H1 (cell line): ENCODE measurements around the gene TLR5. TPM values are rescaled to one million over a fixed set of nuclear protein-coding genes. Genes with fewer than 3 reads are reported as not detected.

ENCODE experiments used
- CTCF ChIA-PET: fragments of 300-600 bp; sonication (Branson Sonifier 250); formaldehyde crosslinking; loops from one replicate; lab custom pipeline; 2021; ENCODE audit not compliant: partially characterized antibody; lab: Charles Lee
- POLR2A ChIA-PET: fragments of 300-600 bp; sonication (Branson Sonifier 250); formaldehyde crosslinking; loops from one replicate; lab custom pipeline; 2021; ENCODE audit warnings: inconsistent platforms; ENCODE audit not compliant: partially characterized antibody; lab: Charles Lee
- DNase-seq, 2 experiments: peaks; one replicate each; pipeline versions ENCODE4 v3.0.0 to v3.0.0-alpha.2; 2010 to 2022; ENCODE audit warnings: low spot score in 2 of 2, low read depth in 1 of 2, mixed read lengths in 1 of 2
- FAIRE-seq: peaks from 2 replicates; lab custom pipeline; 2011; peaks lifted over from hg19 to GRCh38; lab: Jason Lieb, UNC
- H2AFZ ChIP-seq: 2 replicates; pipeline ENCODE4 v1.8.1; 2012; ENCODE audit warnings: low read length, inconsistent platforms
- H2AK5ac ChIP-seq: 2 replicates; pipeline ENCODE4 v1.6.1; 2013; ENCODE audit warnings: low read depth, low read length
- H2BK120ac ChIP-seq: replicated peaks from 2 replicates; pipeline ENCODE3; 2013; ENCODE audit warnings: low read depth, low read length, inconsistent platforms
- H2BK12ac ChIP-seq: 2 replicates; pipeline ENCODE4 v1.6.1; 2013; ENCODE audit warnings: low read depth, low read length
- H2BK15ac ChIP-seq: 2 replicates; pipeline ENCODE4 v1.6.1; 2013; ENCODE audit warnings: low read length
- H2BK20ac ChIP-seq: 2 replicates; pipeline ENCODE4 v1.6.1; 2013; ENCODE audit warnings: low read length
- H2BK5ac ChIP-seq: 2 replicates; pipeline ENCODE4 v1.6.1; 2013; ENCODE audit warnings: low read depth, low read length
- H3K14ac ChIP-seq: 2 replicates; pipeline ENCODE4 v1.6.1; 2013; ENCODE audit warnings: inconsistent platforms; ENCODE audit not compliant: insufficient read length
- H3K18ac ChIP-seq: 2 replicates; pipeline ENCODE4 v1.6.1; 2013; ENCODE audit warnings: low read length; ENCODE audit errors: extremely low read depth
- H3K23ac ChIP-seq: 2 replicates; pipeline ENCODE4 v1.6.1; 2013; ENCODE audit warnings: inconsistent platforms; ENCODE audit not compliant: insufficient read length
- H3K23me2 ChIP-seq: 2 replicates; pipeline ENCODE4 v1.6.1; 2013; ENCODE audit warnings: low read depth, low read length
- H3K27ac ChIP-seq: 2 replicates; pipeline ENCODE4 v1.6.1; 2011; ENCODE audit warnings: low read depth, low read length, inconsistent platforms
- H3K27me3 ChIP-seq, 4 experiments: replicated peaks in 1 of 4; 1 replicate in 1 of 4; 2 replicates in 3 of 4; pipeline versions ENCODE4 v1.6.1 to v1.8.1; 2011 to 2013; ENCODE audit warnings: low read length in 3 of 4, mild to moderate bottlenecking in 3 of 4, inconsistent platforms in 2 of 4, mixed read lengths in 2 of 4, moderate library complexity in 1 of 4; ENCODE audit not compliant: control insufficient read depth in 3 of 4, insufficient read depth in 3 of 4; ENCODE audit errors: extremely low read depth in 1 of 4
- H3K36me3 ChIP-seq, 4 experiments: 2 replicates each; pipeline versions ENCODE4 v1.6.1 to v1.8.1; 2011 to 2013; ENCODE audit warnings: mild to moderate bottlenecking in 4 of 4, low read length in 3 of 4, moderate library complexity in 2 of 4, control low read depth in 1 of 4, inconsistent platforms in 1 of 4; ENCODE audit not compliant: insufficient read depth in 4 of 4, control insufficient read depth in 2 of 4
- H3K4ac ChIP-seq: replicated peaks from 2 replicates; pipeline ENCODE3; 2013; ENCODE audit warnings: low read length, low read depth, mixed read lengths, inconsistent platforms; ENCODE audit not compliant: insufficient read length
- H3K4me1 ChIP-seq, 4 experiments: replicated peaks in 1 of 4; 1 replicate in 1 of 4; 2 replicates in 3 of 4; pipeline versions ENCODE4 v1.6.1 to v1.8.1; 2011 to 2013; ENCODE audit warnings: low read length in 3 of 4, inconsistent platforms in 2 of 4, mixed read lengths in 1 of 4; ENCODE audit not compliant: insufficient read depth in 4 of 4, control insufficient read depth in 3 of 4
- H3K4me2 ChIP-seq, 2 experiments: 2 replicates each; pipeline versions ENCODE4 v1.6.1 to v1.8.1; 2011 to 2013; ENCODE audit warnings: low read depth in 2 of 2, low read length in 2 of 2, control low read depth in 1 of 2, inconsistent platforms in 1 of 2, mild to moderate bottlenecking in 1 of 2; ENCODE audit not compliant: insufficient read depth in 1 of 2
- H3K4me3 ChIP-seq, 4 experiments: fragments of 200-600, 300-600 bp in 1 of 4; sonication (generic), shearing (Covaris generic), sonication (Bioruptor Twin) in 1 of 4; 2 replicates each; pipeline versions ENCODE4 v1.5.1 to v1.8.1; 2011 to 2016; ENCODE audit warnings: low read length in 4 of 4, low read depth in 3 of 4, control low read depth in 2 of 4, inconsistent platforms in 2 of 4, mild to moderate bottlenecking in 2 of 4, mixed read lengths in 1 of 4, moderate library complexity in 1 of 4; ENCODE audit not compliant: insufficient read depth in 2 of 4; ENCODE audit errors: extremely low read depth in 1 of 4
- H3K56ac ChIP-seq: replicated peaks from 2 replicates; pipeline ENCODE3; 2013; ENCODE audit warnings: low read depth, mild to moderate bottlenecking, mixed read lengths, low read length, inconsistent platforms; ENCODE audit not compliant: insufficient read length
- H3K79me1 ChIP-seq: 2 replicates; pipeline ENCODE4 v1.6.1; 2013; ENCODE audit warnings: low read depth, low read length, control low read depth
- H3K79me2 ChIP-seq, 2 experiments: 2 replicates each; pipeline versions ENCODE4 v1.6.1 to v1.8.1; 2012 to 2013; ENCODE audit warnings: low read length in 2 of 2, mild to moderate bottlenecking in 2 of 2, inconsistent platforms in 1 of 2; ENCODE audit not compliant: insufficient read depth in 2 of 2, control insufficient read depth in 1 of 2
- H3K9ac ChIP-seq, 4 experiments: replicated peaks in 1 of 4; 1 replicate in 1 of 4; 2 replicates in 3 of 4; pipeline versions ENCODE4 v1.6.1 to v1.8.1; 2011 to 2013; ENCODE audit warnings: low read depth in 3 of 4, low read length in 3 of 4, control low read depth in 2 of 4, mild to moderate bottlenecking in 2 of 4, moderate library complexity in 2 of 4, inconsistent platforms in 1 of 4; ENCODE audit errors: extremely low read depth in 1 of 4
- H3K9me3 ChIP-seq, 2 experiments: 2 replicates each; pipeline versions ENCODE4 v1.6.1 to v1.8.1; 2012 to 2013; ENCODE audit warnings: mild to moderate bottlenecking in 2 of 2, moderate library complexity in 2 of 2, control low read depth in 1 of 2, inconsistent platforms in 1 of 2, low read depth in 1 of 2, low read length in 1 of 2, mixed read lengths in 1 of 2; ENCODE audit not compliant: insufficient read depth in 2 of 2
- H4K20me1 ChIP-seq, 2 experiments: replicated peaks in 1 of 2; 2 replicates each; pipeline versions ENCODE3 to v1.8.1; 2011 to 2013; ENCODE audit warnings: inconsistent platforms in 2 of 2, low read length in 2 of 2, mild to moderate bottlenecking in 1 of 2; ENCODE audit not compliant: insufficient read depth in 2 of 2, control insufficient read depth in 1 of 2
- H4K5ac ChIP-seq: 2 replicates; pipeline ENCODE4 v1.6.1; 2013; ENCODE audit warnings: low read length, low read depth, mixed read lengths, inconsistent platforms; ENCODE audit not compliant: insufficient read length
- H4K8ac ChIP-seq: 2 replicates; pipeline ENCODE4 v1.8.0; 2013; ENCODE audit warnings: mild to moderate bottlenecking, moderate library complexity, low read length, inconsistent platforms; ENCODE audit not compliant: insufficient read depth; ENCODE audit errors: extremely low read depth
- H4K91ac ChIP-seq: replicated peaks from 2 replicates; pipeline ENCODE3; 2013; ENCODE audit warnings: low read length, mixed read lengths, inconsistent platforms; ENCODE audit not compliant: insufficient read length
- EP300 ChIP-seq, 2 experiments: IDR thresholded peaks; 1 replicate in 1 of 2; 2 replicates in 1 of 2; pipeline ENCODE4 v1.6.1; 2011 to 2012; ENCODE audit warnings: low read depth in 2 of 2, low read length in 2 of 2, mild to moderate bottlenecking in 2 of 2, borderline replicate concordance in 1 of 2, inconsistent platforms in 1 of 2, moderate library complexity in 1 of 2
- FOSL1 ChIP-seq: IDR thresholded peaks from 2 replicates; pipeline ENCODE4 v1.6.1; 2011; ENCODE audit warnings: mild to moderate bottlenecking, low read depth, low read length, moderate library complexity; ENCODE audit not compliant: insufficient read depth
- KDM4A ChIP-seq: IDR thresholded peaks from one replicate; pipeline ENCODE4 v1.7.1; 2012; ENCODE audit warnings: low read depth, mild to moderate bottlenecking, moderate library complexity, low read length, inconsistent platforms; ENCODE audit not compliant: severe bottlenecking
- MAFK ChIP-seq: IDR thresholded peaks from 2 replicates; pipeline ENCODE4 v1.6.1; 2012; ENCODE audit warnings: low read depth, mild to moderate bottlenecking, improper control_type of control experiment, low read length
- RXRA ChIP-seq: IDR thresholded peaks from 2 replicates; pipeline ENCODE4 v1.6.1; 2011; ENCODE audit warnings: low read depth, mild to moderate bottlenecking, low read length, moderate library complexity; ENCODE audit not compliant: insufficient read depth
- SAP30 ChIP-seq: fragments of 300-600 bp; sonication (generic); IDR thresholded peaks from 2 replicates; pipeline ENCODE4 v1.7.1; 2012; ENCODE audit warnings: low read length, moderate library complexity, mild to moderate bottlenecking, inconsistent platforms; ENCODE audit not compliant: insufficient read depth, insufficient replicate concordance
- SIRT6 ChIP-seq: IDR thresholded peaks from one replicate; pipeline ENCODE4 v1.7.1; 2012; ENCODE audit warnings: low read length, inconsistent platforms
- SP4 ChIP-seq: IDR thresholded peaks from 2 replicates; pipeline ENCODE4 v1.6.1; 2012; ENCODE audit warnings: low read length, inconsistent platforms
- YY1 ChIP-seq: IDR thresholded peaks from 2 replicates; pipeline ENCODE4 v1.6.1; 2011; ENCODE audit warnings: low read depth, mild to moderate bottlenecking, low read length
- WGBS, 2 experiments: shearing (Covaris generic) in 1 of 2; methylation state at CpG; one replicate each; pipeline versions ENCODE4 v1.1.6 to v1.1.7; 2013 to 2015; ENCODE audit warnings: low lambda C conversion rate in 2 of 2, mixed read lengths in 2 of 2, inconsistent platforms in 1 of 2, low coverage in 1 of 2, missing lambda C conversion rate in 1 of 2; ENCODE audit not compliant: insufficient replicate concordance in 2 of 2, insufficient coverage in 1 of 2, insufficient read length in 1 of 2; ENCODE audit errors: extremely low coverage in 1 of 2, missing lambda C conversion rate in 1 of 2; 5-methylcytosine and 5-hydroxymethylcytosine counted together
- polyA plus RNA-seq, 7 experiments: library from polyadenylated mRNA; depleted of rRNA in 3 of 7; stranded (reverse) in 5 of 7; unstranded in 2 of 7; fragments of >200 nt in 5 of 7; fragments of 200-250 nt in 2 of 7; gene quantifications; 1 replicate in 5 of 7; 2 replicates in 1 of 7; 4 replicates in 1 of 7; pipeline versions ENCODE4 v1.2.1 to v1.2.3, GENCODE V29; 2011 to 2013; ENCODE audit warnings: missing spikeins in 2 of 7, mixed read lengths in 2 of 7
- total RNA-seq: library from RNA; stranded (reverse); fragmentation: NEBNext Ultra II Directional; extraction: Animal tissue kit (Norgen Biotek cat#: 25700); gene quantifications from 2 replicates; pipeline ENCODE4 v1.2.1, GENCODE V29; 2021
- TF ChIP-seq, protein P1 (sequence below), 3 experiments: IDR thresholded peaks; 1 replicate in 2 of 3; 2 replicates in 1 of 3; pipeline versions ENCODE4 v1.5.1 to v1.6.1; 2011; ENCODE audit warnings: low read length in 3 of 3, mild to moderate bottlenecking in 3 of 3, inconsistent platforms in 2 of 3, low read depth in 1 of 3, moderate library complexity in 1 of 3; ENCODE audit not compliant: insufficient read depth in 1 of 3; ENCODE audit errors: control extremely low read depth in 1 of 3
- TF ChIP-seq, protein P2 (sequence below): IDR thresholded peaks from 2 replicates; pipeline ENCODE4 v1.6.1; 2012; ENCODE audit warnings: inconsistent platforms

Gene TLR5
- total and polyA plus RNA-seq, 2 of the 8 experiments (the other 6 are each of a cell fraction or from before 2014, with no cell fraction given) = 0.35 to 0.74 TPM

DNA sequence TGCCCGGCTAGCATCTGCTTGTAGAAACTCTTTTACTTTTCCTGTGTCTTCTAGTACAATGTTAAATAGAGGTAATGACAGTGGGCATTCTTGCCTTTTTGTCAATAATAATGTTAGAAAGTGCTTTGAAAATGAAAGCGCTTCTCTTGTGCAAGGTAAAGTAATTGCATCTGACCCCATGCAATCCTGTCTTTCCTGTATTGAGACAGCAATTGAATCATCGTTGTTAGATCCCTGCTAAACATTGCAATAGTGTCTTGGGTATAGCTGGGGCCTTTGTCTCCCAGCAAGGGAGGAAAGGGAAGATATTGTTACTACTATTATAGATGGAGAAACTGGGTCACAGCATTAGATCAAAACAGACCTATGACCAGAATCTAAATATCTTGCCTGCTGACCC, 80.9 kb downstream of the TLR5 start:
- Histone ChIP-seq H3K79me2 (no peaks in the 10 kb centered on the region), H4K5ac (no peak overlapping the region), H2BK120ac (no peak overlapping the region), H2AK5ac (no peak overlapping the region), H2AFZ (no peak overlapping the region), H4K20me1 (no peaks in the 10 kb centered on the region), H3K56ac (no peak overlapping the region), H3K4ac (no peak overlapping the region), H2BK15ac (no peak overlapping the region), H2BK5ac (no peak overlapping the region), H3K27ac (no peak overlapping the region), H3K9me3 (no peaks in the 10 kb centered on the region), H3K23me2 (no peaks in the 10 kb centered on the region), H3K18ac (no peak overlapping the region), H2BK12ac (no peak overlapping the region), H3K14ac (no peak overlapping the region), H3K27me3 (no peaks in the 10 kb centered on the region), H3K23ac (no peak overlapping the region), H3K79me1 (no peaks in the 10 kb centered on the region), H3K36me3 (peaks cover 0 to 3% (median 0%) of the 10 kb centered on the region in 4 experiments; a peak in 2 of 8 replicates), H4K91ac (no peak overlapping the region), H3K4me1 (no peaks in the 10 kb centered on the region), H3K4me3 (no peak overlapping the region), H3K4me2 (no peak overlapping the region), H3K9ac (no peak overlapping the region), H4K8ac (no peak overlapping the region), H2BK20ac (no peak overlapping the region)
- DNase-seq (no peak), FAIRE-seq (no peak)
- 85% methylated on average over 3 of the region's 3 CpGs; no CpG with 5 or more reads in 1 of the 2 experiments for WGBS, 2 experiments
- POLR2A ChIA-PET = interaction anchor here (1.2 kb wide), 1 partner anchor 28 kb away, joined by 3 read pairs; no protein-coding TSS in a partner anchor
- CTCF ChIA-PET = interaction anchor here (1.4 kb wide), 1 partner anchor 15 kb away, joined by 4 read pairs; no protein-coding TSS in a partner anchor
- TF ChIP-seq RXRA (no peak), FOSL1 (no peak), SIRT6 (no peak), EP300 (IDR thresholded peaks at IDR 0.05; ENCODE audit: borderline replicate concordance in 1 of 2, low read depth in 2 of 2, low read length in 2 of 2) (no peak), SAP30 (no peak), YY1 (no peak), SP4 (no peak), KDM4A (no peak), MAFK (no peak)
- TF ChIP-seq, protein P1, sequence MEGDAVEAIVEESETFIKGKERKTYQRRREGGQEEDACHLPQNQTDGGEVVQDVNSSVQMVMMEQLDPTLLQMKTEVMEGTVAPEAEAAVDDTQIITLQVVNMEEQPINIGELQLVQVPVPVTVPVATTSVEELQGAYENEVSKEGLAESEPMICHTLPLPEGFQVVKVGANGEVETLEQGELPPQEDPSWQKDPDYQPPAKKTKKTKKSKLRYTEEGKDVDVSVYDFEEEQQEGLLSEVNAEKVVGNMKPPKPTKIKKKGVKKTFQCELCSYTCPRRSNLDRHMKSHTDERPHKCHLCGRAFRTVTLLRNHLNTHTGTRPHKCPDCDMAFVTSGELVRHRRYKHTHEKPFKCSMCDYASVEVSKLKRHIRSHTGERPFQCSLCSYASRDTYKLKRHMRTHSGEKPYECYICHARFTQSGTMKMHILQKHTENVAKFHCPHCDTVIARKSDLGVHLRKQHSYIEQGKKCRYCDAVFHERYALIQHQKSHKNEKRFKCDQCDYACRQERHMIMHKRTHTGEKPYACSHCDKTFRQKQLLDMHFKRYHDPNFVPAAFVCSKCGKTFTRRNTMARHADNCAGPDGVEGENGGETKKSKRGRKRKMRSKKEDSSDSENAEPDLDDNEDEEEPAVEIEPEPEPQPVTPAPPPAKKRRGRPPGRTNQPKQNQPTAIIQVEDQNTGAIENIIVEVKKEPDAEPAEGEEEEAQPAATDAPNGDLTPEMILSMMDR (IDR thresholded peaks at IDR 0.05; ENCODE audit: control extremely low read depth in 1 of 3, insufficient read depth in 1 of 3, low read depth in 1 of 3, low read length in 3 of 3) = no peak
- TF ChIP-seq, protein P2, sequence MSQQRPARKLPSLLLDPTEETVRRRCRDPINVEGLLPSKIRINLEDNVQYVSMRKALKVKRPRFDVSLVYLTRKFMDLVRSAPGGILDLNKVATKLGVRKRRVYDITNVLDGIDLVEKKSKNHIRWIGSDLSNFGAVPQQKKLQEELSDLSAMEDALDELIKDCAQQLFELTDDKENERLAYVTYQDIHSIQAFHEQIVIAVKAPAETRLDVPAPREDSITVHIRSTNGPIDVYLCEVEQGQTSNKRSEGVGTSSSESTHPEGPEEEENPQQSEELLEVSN = no peak
